Measurements from ENCODE around the gene SEPTIN1.

SEPTIN1 gene

GRCh38 chr16:30382111-30382881 is at the start of gene SEPTIN1:
TSS of gene SEPTIN1 (minus strand) at chr16:30382561. CDS start at chr16:30382542, 19 bp downstream.
- no peak for DNase-seq (ENCODE audit: low spot score)

- DNase-seq (ENCODE audit: low spot score), result no peak
Observed at GRCh38 chr16:30430428-30430970, 48.1 kb upstream of the SEPTIN1 start.

- DNase-seq (ENCODE audit: low spot score), result peak; percentile 99
Observed at GRCh38 chr16:30429678-30430427, 47.5 kb upstream of the SEPTIN1 start, which contains the start of gene DCTPP1. TSS of gene DCTPP1 (minus strand) at chr16:30430030. CDS start at chr16:30429980, 50 bp downstream.

- DNase-seq (ENCODE audit: low spot score), result no peak
Observed at GRCh38 chr16:30429418-30429677, 47.0 kb upstream of the SEPTIN1 start.

- DNase-seq (ENCODE audit: low spot score), result no peak
Observed at GRCh38 chr16:30428055-30428454, 45.7 kb upstream of the SEPTIN1 start.

- no peak for DNase-seq (ENCODE audit: low spot score)
Observed at GRCh38 chr16:30421010-30421409, 38.6 kb upstream of the SEPTIN1 start.

GRCh38 chr16:30418350-30419181 is 36.2 kb upstream of the SEPTIN1 start:
- no peak for DNase-seq (ENCODE audit: low spot score)

- DNase-seq (ENCODE audit: low spot score), result peak; percentile 96
Observed at GRCh38 chr16:30417529-30418349, 35.4 kb upstream of the SEPTIN1 start.

GRCh38 chr16:30416624-30417528 is 34.5 kb upstream of the SEPTIN1 start:
- DNase-seq (ENCODE audit: low spot score), result no peak

GRCh38 chr16:30416047-30416603 is 33.8 kb upstream of the SEPTIN1 start:
- no peak for DNase-seq (ENCODE audit: low spot score)

GRCh38 chr16:30414159-30414558 is 31.8 kb upstream of the SEPTIN1 start:
- no peak for DNase-seq (ENCODE audit: low spot score)

- DNase-seq (ENCODE audit: low spot score), result no peak
Observed at GRCh38 chr16:30413112-30413806, 30.9 kb upstream of the SEPTIN1 start.

GRCh38 chr16:30409125-30410060 is 27.0 kb upstream of the SEPTIN1 start:
- DNase-seq (ENCODE audit: low spot score), result peak; percentile 90

GRCh38 chr16:30407804-30408534 is 25.6 kb upstream of the SEPTIN1 start:
- DNase-seq (ENCODE audit: low spot score), result peak; percentile 66

- DNase-seq (ENCODE audit: low spot score), result peak; percentile 87
Observed at GRCh38 chr16:30407102-30407803, 24.9 kb upstream of the SEPTIN1 start, which contains the start of gene ZNF771. TSS of gene ZNF771 (plus strand) at chr16:30407606. CDS start at chr16:30408054, 448 bp downstream.

GRCh38 chr16:30406795-30407101 is 24.4 kb upstream of the SEPTIN1 start:
- DNase-seq (ENCODE audit: low spot score), result peak; percentile 25

All from RKO (cell line).